Stimulated activated naive CD8-positive, alpha-beta T cell treated with anti-CD3 and anti-CD28 coated beads, Interleukin-15, amount 100 ng/mL, for 72 hours (primary cell): Measurements from ENCODE around the gene INA.
"Not testable (repeated sequence)": the region's sequence is repeated elsewhere in the genome, so short reads cannot be mapped to it uniquely, and the experiment has no call there.

Experiments used
- ATAC-seq: fragments of 150-1000 bp; cut with Tn5 transposase; 2 replicates; pipeline ENCODE4 v1.10.0; 2021; ENCODE audit warnings: mild to moderate bottlenecking, moderate library complexity
- DNase-seq, 2 donors: peaks; one replicate each; pipeline ENCODE4 v3.0.0; 2021 to 2022
- H3K27ac Mint-ChIP-seq, 2 donors: one replicate each; pipeline ENCODE4 v1.8.0; 2022; ENCODE audit warnings: mild to moderate bottlenecking in 2 of 2, mixed read lengths in 2 of 2, moderate library complexity in 2 of 2
- H3K27me3 Mint-ChIP-seq: one replicate; pipeline ENCODE4 v1.8.0; 2022; ENCODE audit warnings: mixed read lengths
- H3K4me1 Mint-ChIP-seq: one replicate; pipeline ENCODE4 v1.8.0; 2022; ENCODE audit warnings: mild to moderate bottlenecking, mixed read lengths
- H3K4me3 Mint-ChIP-seq, 2 donors: one replicate each; pipeline ENCODE4 v1.8.0; 2022; ENCODE audit warnings: mild to moderate bottlenecking in 2 of 2, mixed read lengths in 2 of 2, moderate library complexity in 1 of 2
- H3K9me3 Mint-ChIP-seq, 2 donors: one replicate each; pipeline ENCODE4 v1.8.0; 2022; ENCODE audit warnings: mixed read lengths in 2 of 2

The INA gene

GRCh38 chr10:103257812-103258211 is 19.1 kb upstream of the INA start:
- no peak for ATAC-seq

DNA sequence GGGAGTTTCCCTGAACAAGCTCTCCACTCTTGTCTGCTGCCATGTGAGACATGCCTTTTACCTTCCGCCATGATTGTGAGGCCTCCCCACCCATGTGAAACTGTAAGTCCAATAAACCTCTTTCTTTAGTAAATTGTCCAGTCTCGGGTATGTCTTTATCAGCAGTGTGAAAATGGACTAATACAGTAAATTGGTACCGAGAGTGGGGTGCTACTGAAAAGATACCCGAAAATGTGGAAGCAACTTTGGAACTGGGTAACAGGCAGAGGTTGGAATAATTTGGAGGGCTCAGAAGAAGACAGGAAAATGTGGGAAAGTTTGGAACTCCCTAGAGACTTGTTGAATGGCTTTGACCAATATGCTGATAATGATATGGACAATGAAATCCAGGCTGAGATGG is 18.0 kb upstream of the INA start:
- H3K27ac Mint-ChIP-seq, H3K4me3 Mint-ChIP-seq, DNase-seq, ATAC-seq, H3K4me1 Mint-ChIP-seq: not testable (repeated sequence)
- Mint-ChIP-seq H3K27me3 (peaks cover 36% of the 10 kb centered on the region), H3K9me3 (peaks cover 8 to 26% of the 10 kb centered on the region in 2 donors)

More at GRCh38 chr10:103257812-103258211, 19.1 kb upstream of the INA start:
- no peak for DNase-seq
- Mint-ChIP-seq H3K4me1 (no peaks in the 10 kb centered on the region), H3K27ac (no peak overlapping the region), H3K4me3 (no peak overlapping the region), H3K9me3 (peaks cover 8 to 26% of the 10 kb centered on the region in 2 donors), H3K27me3 (peaks cover 25% of the 10 kb centered on the region)

GRCh38 chr10:103259989-103260388 is 16.9 kb upstream of the INA start:
- Mint-ChIP-seq H3K4me1 (no peaks in the 10 kb centered on the region), H3K27ac (no peak overlapping the region), H3K4me3 (no peak overlapping the region), H3K9me3 (peaks cover 8 to 26% of the 10 kb centered on the region in 2 donors), H3K27me3 (peaks cover 44% of the 10 kb centered on the region)
- ATAC-seq (no peak), DNase-seq (no peak)

GRCh38 chr10:103262229-103262628 is 14.7 kb upstream of the INA start:
- H3K4me1 Mint-ChIP-seq, result no peaks in the 10 kb centered on the region
- peaks cover 8 to 26% of the 10 kb centered on the region in 2 donors for H3K9me3 Mint-ChIP-seq
- no peak for DNase-seq
- H3K4me3 Mint-ChIP-seq, result no peak overlapping the region
- ATAC-seq, result peak; percentile 40
- no peak overlapping the region for H3K27ac Mint-ChIP-seq
- H3K27me3 Mint-ChIP-seq, result peaks cover 63% of the 10 kb centered on the region

- Mint-ChIP-seq H3K4me3 (no peak overlapping the region), H3K27me3 (peaks cover 64% of the 10 kb centered on the region), H3K27ac (no peak overlapping the region), H3K9me3 (peaks cover 5 to 6% of the 10 kb centered on the region in 2 donors), H3K4me1 (no peaks in the 10 kb centered on the region)
- ATAC-seq, result no peak
- peak; percentile 13 to 20 for DNase-seq
Observed at GRCh38 chr10:103265717-103266329, 11.1 kb upstream of the INA start.

GRCh38 chr10:103273041-103273441 is 3.9 kb upstream of the INA start:
- H3K27ac Mint-ChIP-seq, result no peak overlapping the region
- no peak for ATAC-seq
- DNase-seq, result no peak
- peaks cover 19% of the 10 kb centered on the region for H3K4me1 Mint-ChIP-seq
- H3K27me3 Mint-ChIP-seq, result peaks cover 72% of the 10 kb centered on the region
- H3K9me3 Mint-ChIP-seq, result no peaks in the 10 kb centered on the region
- H3K4me3 Mint-ChIP-seq, result no peak overlapping the region

DNA sequence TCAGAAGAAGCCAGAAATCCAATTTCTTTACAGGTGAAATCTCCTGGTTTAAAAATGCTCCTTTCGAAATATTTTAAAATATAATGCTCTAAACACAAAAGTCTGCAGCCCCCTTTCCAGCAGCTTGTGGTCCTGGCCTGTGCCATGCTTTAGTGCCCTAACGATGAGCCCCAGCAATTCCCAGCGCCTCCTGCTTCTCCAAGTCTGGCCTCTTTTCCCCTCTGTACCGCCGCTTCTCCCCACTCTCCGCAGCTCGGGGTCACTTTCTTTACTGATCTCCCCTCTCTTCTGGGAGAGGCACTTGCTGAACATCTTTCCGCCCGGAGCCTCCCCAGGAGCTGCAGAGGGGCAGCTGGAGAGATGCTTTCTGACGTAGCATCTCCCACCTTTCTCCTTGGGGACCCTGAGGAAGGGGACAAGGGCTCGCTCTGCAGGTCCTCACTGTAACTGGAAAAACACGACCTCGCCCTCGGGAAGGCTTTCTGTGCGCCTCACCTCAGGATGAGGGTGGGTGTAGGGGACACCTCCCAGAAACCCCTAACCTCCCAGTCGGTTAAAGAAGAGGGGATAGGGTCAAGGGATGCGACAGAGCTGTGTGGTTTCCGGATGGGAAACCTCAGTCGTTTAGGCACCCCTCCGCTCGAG is 565 bp upstream of the INA start:
- peaks cover 91% of the 10 kb centered on the region for H3K27me3 Mint-ChIP-seq
- no peak for DNase-seq
- H3K4me3 Mint-ChIP-seq, result peak overlapping the region; percentile 75 to 76
- H3K4me1 Mint-ChIP-seq, result peaks cover 30% of the 10 kb centered on the region
- H3K27ac Mint-ChIP-seq, result no peak overlapping the region
- H3K9me3 Mint-ChIP-seq, result peaks cover 5 to 9% of the 10 kb centered on the region in 2 donors
- peak; percentile 34 for ATAC-seq

DNA sequence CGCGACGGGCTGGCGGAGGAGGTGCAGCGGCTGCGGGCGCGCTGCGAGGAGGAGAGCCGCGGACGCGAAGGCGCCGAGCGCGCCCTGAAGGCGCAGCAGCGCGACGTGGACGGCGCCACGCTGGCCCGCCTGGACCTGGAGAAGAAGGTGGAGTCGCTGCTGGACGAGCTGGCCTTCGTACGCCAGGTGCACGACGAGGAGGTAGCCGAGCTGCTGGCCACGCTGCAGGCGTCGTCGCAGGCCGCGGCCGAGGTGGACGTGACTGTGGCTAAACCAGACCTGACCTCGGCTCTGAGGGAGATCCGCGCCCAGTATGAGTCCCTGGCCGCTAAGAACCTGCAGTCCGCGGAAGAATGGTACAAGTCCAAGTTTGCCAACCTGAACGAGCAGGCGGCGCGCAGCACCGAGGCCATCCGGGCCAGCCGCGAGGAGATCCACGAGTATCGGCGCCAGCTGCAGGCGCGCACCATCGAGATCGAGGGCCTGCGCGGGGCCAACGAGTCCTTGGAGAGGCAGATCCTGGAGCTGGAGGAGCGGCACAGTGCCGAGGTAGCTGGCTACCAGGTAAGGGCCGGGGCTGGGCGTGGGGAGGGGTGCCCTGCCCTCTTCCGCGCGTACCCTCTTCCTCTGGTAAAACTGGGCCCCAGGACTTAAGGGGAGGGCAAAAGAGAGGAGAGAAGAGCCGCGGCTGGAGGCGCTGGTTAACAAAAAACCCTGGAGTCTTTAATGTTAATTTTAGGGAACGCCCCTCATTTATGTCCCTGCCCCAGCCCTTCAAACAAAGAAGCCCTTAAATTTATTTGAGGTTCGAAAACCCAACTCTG is 987 bp downstream of the INA start:
- Mint-ChIP-seq H3K4me3 (peak overlapping the region; percentile 75 to 76), H3K4me1 (peaks cover 35% of the 10 kb centered on the region), H3K27ac (no peak overlapping the region), H3K27me3 (peaks cover 90% of the 10 kb centered on the region), H3K9me3 (peaks cover 5 to 9% of the 10 kb centered on the region in 2 donors)
- ATAC-seq (no peak), DNase-seq (peak in 1 of 2 donors; percentile 4)

GRCh38 chr10:103278537-103278823 is 1.5 kb downstream of the INA start:
- peaks cover 87% of the 10 kb centered on the region for H3K27me3 Mint-ChIP-seq
- DNase-seq (no peak), ATAC-seq (no peak)
- no peak overlapping the region for H3K4me3 Mint-ChIP-seq
- H3K4me1 Mint-ChIP-seq, result peaks cover 35% of the 10 kb centered on the region
- peaks cover 5 to 9% of the 10 kb centered on the region in 2 donors for H3K9me3 Mint-ChIP-seq
- H3K27ac Mint-ChIP-seq, result no peak overlapping the region

DNA sequence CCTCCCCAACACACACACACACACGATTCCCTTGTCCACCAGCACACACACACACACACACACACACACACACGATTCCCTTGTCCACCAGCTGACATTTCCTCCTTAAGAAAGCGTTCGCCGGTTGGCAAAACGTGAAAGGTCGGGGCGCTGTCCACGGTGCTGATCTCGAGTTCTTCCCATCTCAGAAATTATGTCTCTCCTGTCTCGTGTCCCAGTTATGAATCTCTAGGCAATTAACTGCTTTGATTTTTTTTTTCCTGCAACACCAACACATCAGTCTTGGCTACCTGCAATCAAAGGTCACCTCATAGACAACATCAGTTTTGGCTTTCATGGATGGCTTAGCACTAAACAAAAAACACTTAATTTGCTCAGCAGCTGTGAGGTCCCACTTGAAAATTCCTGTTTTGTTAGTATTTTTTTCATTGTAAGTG is 1.9 kb downstream of the INA start:
- peaks cover 87% of the 10 kb centered on the region for H3K27me3 Mint-ChIP-seq
- H3K27ac Mint-ChIP-seq, result no peak overlapping the region
- H3K4me1 Mint-ChIP-seq, result peaks cover 35% of the 10 kb centered on the region
- peak overlapping the region in 1 of 2 donors; percentile 33 for H3K4me3 Mint-ChIP-seq
- ATAC-seq (no peak), DNase-seq (peak; percentile 19 to 23)
- peaks cover 5 to 9% of the 10 kb centered on the region in 2 donors for H3K9me3 Mint-ChIP-seq

DNA sequence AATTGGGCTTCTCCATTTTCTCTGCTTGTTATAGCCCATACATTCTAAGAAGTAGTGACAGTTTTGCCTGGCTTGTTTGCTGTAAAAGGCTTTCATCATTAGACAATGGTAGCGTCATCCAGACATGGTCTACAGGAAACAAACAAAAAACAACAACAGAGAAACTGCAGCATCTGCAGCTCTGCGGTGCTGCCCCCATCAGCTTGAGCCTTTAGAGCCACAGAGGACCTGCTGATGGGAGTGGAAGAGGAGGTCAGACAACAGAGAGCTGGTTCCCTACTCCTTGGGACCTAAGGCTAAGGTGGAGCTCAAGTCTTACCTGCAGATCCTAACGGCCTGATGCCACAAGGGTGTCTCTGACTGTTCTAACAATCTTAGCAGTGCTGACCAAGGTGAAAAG is 3.1 kb downstream of the INA start:
- peaks cover 5 to 9% of the 10 kb centered on the region in 2 donors for H3K9me3 Mint-ChIP-seq
- ATAC-seq, result no peak
- H3K27ac Mint-ChIP-seq, result no peak overlapping the region
- H3K4me1 Mint-ChIP-seq, result peaks cover 35% of the 10 kb centered on the region
- no peak for DNase-seq
- H3K4me3 Mint-ChIP-seq, result no peak overlapping the region
- H3K27me3 Mint-ChIP-seq, result peaks cover 86% of the 10 kb centered on the region

GRCh38 chr10:103280506-103280905 is 3.6 kb downstream of the INA start:
- H3K9me3 Mint-ChIP-seq, result peaks cover 5 to 9% of the 10 kb centered on the region in 2 donors
- no peak for DNase-seq
- H3K27me3 Mint-ChIP-seq, result peaks cover 81% of the 10 kb centered on the region
- peaks cover 35% of the 10 kb centered on the region for H3K4me1 Mint-ChIP-seq
- no peak overlapping the region for H3K27ac Mint-ChIP-seq
- no peak for ATAC-seq
- no peak overlapping the region for H3K4me3 Mint-ChIP-seq

DNA sequence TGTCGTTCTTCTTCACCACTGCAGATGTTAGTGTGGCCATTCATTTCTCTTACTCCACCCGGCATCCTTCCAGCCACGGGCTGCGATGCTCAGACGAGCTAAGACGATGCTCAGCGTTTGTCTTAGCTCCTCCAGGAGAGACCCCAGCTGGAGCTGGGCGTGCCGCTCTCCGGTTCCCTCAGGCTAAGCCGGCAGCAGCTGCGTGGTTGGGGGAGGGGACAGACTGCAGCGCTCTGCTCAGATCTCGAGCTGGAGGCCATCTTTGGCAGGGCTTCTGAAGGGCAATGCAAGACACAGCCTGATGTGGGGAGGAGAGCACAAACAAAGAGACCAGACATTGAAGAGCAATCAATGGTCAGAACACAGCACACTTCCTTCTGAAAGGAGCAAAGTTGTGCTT is 4.8 kb downstream of the INA start:
- peaks cover 28% of the 10 kb centered on the region for H3K4me1 Mint-ChIP-seq
- DNase-seq (no peak), ATAC-seq (no peak)
- H3K27me3 Mint-ChIP-seq, result peaks cover 74% of the 10 kb centered on the region
- H3K27ac Mint-ChIP-seq, result no peak overlapping the region
- H3K9me3 Mint-ChIP-seq, result peaks cover 5 to 9% of the 10 kb centered on the region in 2 donors
- H3K4me3 Mint-ChIP-seq, result no peak overlapping the region

GRCh38 chr10:103282961-103283360 is 6.0 kb downstream of the INA start:
- ATAC-seq, result no peak
- H3K4me1 Mint-ChIP-seq, result peaks cover 16% of the 10 kb centered on the region
- no peak overlapping the region for H3K4me3 Mint-ChIP-seq
- no peak for DNase-seq
- H3K9me3 Mint-ChIP-seq, result peaks cover 5 to 9% of the 10 kb centered on the region in 2 donors
- peaks cover 71% of the 10 kb centered on the region for H3K27me3 Mint-ChIP-seq
- no peak overlapping the region for H3K27ac Mint-ChIP-seq

DNA sequence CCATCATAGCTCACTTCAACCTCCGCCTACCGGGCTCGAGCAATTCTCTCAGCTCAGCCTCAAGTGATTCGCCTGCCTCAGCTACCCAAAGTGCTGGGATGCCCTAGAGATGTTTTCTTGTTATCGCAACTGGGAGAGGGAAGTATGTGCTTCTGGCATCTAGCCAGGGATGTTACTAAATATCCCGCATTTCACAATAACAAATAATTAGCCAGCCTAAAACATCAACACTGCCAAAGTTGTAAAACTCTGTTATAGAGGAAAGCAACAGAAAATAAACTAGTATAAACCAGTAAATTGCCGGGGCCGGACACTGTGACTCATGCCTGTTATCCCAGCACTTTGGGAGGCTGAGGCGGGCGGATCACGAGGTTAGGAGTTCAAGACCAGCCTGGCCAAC is 7.2 kb downstream of the INA start:
- no peak for DNase-seq
- H3K27me3 Mint-ChIP-seq, result peaks cover 71% of the 10 kb centered on the region

GRCh38 chr10:103287992-103288391 is 11.1 kb downstream of the INA start:
- H3K27ac Mint-ChIP-seq, result no peak overlapping the region
- H3K27me3 Mint-ChIP-seq, result peaks cover 60% of the 10 kb centered on the region
- H3K4me1 Mint-ChIP-seq, result no peaks in the 10 kb centered on the region
- ATAC-seq, result no peak
- no peaks in the 10 kb centered on the region for H3K9me3 Mint-ChIP-seq
- DNase-seq, result no peak
- H3K4me3 Mint-ChIP-seq, result no peak overlapping the region

More for the DNA sequence above, 7.2 kb downstream of the INA start:
- ATAC-seq, result no peak
- no peak overlapping the region for H3K4me3 Mint-ChIP-seq
- H3K9me3 Mint-ChIP-seq, result peaks cover 0 to under 1% of the 10 kb centered on the region in 2 donors
- no peak overlapping the region for H3K27ac Mint-ChIP-seq
- H3K4me1 Mint-ChIP-seq, result peaks cover 5% of the 10 kb centered on the region
